ENCODE results near the gene ZNF219.

- TF ChIP-seq CTCF (conservative IDR thresholded peaks at IDR 0.05; ENCODE audit: low read length): peak; percentile 96
- TF ChIP-seq EZH2phosphoT487 (IDR thresholded peaks at IDR 0.05; ENCODE audit: borderline replicate concordance, low read depth, low read length): no peak
These were observed 6.0 kb downstream of the ZNF219 start for GRCh38 chr14:21092273-21093011.
